Measurements from ENCODE around the gene DDTL.

Gene DDTL

DNA sequence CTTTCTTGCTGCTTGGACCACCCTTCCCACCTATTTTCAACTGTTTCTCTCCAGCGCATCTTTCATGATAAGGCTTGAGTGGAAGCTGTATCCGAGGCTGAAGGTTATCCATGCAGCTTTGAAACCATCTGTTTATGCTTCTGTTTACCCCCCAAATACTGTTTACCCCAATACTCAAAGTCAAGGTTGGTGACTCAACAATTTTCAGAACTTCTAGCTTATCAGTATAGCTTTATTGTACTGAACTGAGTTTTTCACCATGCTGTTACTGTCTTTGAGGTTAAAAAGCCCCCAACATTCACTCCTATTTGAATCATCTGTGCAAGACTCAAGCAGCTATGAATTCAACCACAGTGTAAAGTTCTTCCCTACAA is 43.3 kb downstream of the DDTL start:
- no peak overlapping the region for H3K4me3 ChIP-seq (ENCODE audit: low read depth, low read length)
- DNase-seq (ENCODE audit: low read depth): no peak
- TF ChIP-seq, protein P1, sequence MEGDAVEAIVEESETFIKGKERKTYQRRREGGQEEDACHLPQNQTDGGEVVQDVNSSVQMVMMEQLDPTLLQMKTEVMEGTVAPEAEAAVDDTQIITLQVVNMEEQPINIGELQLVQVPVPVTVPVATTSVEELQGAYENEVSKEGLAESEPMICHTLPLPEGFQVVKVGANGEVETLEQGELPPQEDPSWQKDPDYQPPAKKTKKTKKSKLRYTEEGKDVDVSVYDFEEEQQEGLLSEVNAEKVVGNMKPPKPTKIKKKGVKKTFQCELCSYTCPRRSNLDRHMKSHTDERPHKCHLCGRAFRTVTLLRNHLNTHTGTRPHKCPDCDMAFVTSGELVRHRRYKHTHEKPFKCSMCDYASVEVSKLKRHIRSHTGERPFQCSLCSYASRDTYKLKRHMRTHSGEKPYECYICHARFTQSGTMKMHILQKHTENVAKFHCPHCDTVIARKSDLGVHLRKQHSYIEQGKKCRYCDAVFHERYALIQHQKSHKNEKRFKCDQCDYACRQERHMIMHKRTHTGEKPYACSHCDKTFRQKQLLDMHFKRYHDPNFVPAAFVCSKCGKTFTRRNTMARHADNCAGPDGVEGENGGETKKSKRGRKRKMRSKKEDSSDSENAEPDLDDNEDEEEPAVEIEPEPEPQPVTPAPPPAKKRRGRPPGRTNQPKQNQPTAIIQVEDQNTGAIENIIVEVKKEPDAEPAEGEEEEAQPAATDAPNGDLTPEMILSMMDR (IDR thresholded peaks at IDR 0.05; ENCODE audit: low read depth, low read length, missing control alignments): no peak
- in situ Hi-C loops (cut with HindIII; ENCODE audit: low sequenced_read_pairs): no loop called here

DNA sequence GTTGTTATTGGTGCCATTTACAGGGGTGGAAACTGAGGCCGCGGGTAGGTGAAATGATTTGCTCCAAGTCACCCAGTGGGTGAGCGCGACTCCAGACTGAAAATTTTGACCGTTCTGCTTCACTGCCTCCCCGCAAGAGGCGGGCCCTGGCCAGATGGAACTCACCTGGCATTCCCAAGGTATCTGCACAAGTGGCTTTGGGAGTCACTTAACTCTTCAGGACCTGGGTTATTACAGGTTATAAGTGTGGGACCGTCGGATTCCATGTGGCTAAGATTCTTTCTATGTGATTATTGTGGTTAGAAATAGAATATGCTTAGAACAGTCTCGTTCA is 45.0 kb downstream of the DDTL start:
- H3K4me3 ChIP-seq (ENCODE audit: low read depth, low read length): peak overlapping the region; percentile 96
- DNase-seq (ENCODE audit: low read depth): no peak
- TF ChIP-seq, protein P1 (IDR thresholded peaks at IDR 0.05; ENCODE audit: low read depth, low read length, missing control alignments): no peak
- in situ Hi-C loops (cut with HindIII; ENCODE audit: low sequenced_read_pairs): no loop called here

DNA sequence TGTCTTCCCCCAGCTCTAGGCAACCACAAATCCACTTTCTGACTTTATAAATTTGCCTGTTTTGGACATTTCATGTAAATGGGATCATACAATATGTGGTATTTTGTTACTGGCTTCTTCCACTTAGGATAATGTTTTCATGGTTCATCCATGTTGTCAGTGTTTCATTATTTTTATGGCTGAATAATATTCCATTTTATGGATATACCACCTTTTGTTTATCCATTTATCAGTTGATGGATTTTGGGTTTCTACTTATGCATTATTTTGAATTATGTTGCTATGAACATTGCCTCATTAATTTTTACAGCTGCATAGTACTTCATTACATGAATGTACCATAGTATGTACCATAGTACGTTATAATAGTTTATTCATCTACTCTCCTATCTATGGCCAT is 49.5 kb downstream of the DDTL start:
- TF ChIP-seq, protein P1 (IDR thresholded peaks at IDR 0.05; ENCODE audit: low read depth, low read length, missing control alignments): no peak
- in situ Hi-C loops (cut with HindIII; ENCODE audit: low sequenced_read_pairs): no loop called here
- no peak for DNase-seq (ENCODE audit: low read depth)
- H3K4me3 ChIP-seq (ENCODE audit: low read depth, low read length): no peak overlapping the region

DNA sequence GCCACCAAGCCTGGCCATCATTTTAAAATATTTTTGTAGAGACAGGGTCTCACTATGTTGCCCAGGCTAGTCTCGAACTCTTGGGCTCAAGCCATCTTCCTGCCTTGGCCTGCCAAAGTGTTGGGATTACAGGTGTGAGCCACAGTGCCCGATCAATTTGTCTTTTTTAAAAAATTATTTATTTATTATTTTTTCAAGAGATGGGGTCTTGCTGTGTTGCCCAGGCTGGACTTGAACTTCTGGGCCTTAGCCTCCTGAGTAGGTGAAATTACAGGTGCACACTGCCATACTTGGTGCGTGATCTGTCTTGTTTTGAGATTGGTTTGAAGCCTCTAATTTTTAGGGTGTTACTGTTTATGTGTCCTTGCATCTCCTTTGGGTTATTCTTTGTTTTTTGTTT is 54.6 kb downstream of the DDTL start:
- H3K4me3 ChIP-seq (ENCODE audit: low read depth, low read length): no peak overlapping the region
- TF ChIP-seq, protein P1 (IDR thresholded peaks at IDR 0.05; ENCODE audit: low read depth, low read length, missing control alignments): no peak
- in situ Hi-C loops (cut with HindIII; ENCODE audit: low sequenced_read_pairs): no loop called here
- no peak for DNase-seq (ENCODE audit: low read depth)
